H9 (cell line): ENCODE measurements around the gene TSPYL4. TPM values are rescaled to one million over a fixed set of nuclear protein-coding genes. Genes with fewer than 3 reads are reported as not detected.

Experiments
- DNase-seq: peaks from one replicate; pipeline ENCODE4 v3.0.0-alpha.2; 2017
- H2AFZ ChIP-seq: one replicate; pipeline ENCODE4 v1.6.1; 2013; ENCODE audit warnings: mild to moderate bottlenecking, low read length, control low read depth, moderate library complexity
- H2AK5ac ChIP-seq: 2 replicates; pipeline ENCODE4 v1.6.1; 2013; ENCODE audit warnings: low read length, control low read depth, mixed read lengths; ENCODE audit not compliant: insufficient read length
- H2BK120ac ChIP-seq: one replicate; pipeline ENCODE4 v1.6.1; 2013; ENCODE audit warnings: low read depth, mild to moderate bottlenecking, low read length, control low read depth, inconsistent platforms; ENCODE audit not compliant: poor library complexity, severe bottlenecking
- H2BK12ac ChIP-seq: 2 replicates; pipeline ENCODE4 v1.6.1; 2013; ENCODE audit warnings: low read length, control low read depth, mixed read lengths, low read depth; ENCODE audit not compliant: insufficient read length
- H2BK15ac ChIP-seq: 2 replicates; pipeline ENCODE4 v1.6.1; 2013; ENCODE audit warnings: low read depth, low read length, control low read depth
- H2BK20ac ChIP-seq: one replicate; pipeline ENCODE4 v1.6.1; 2013; ENCODE audit warnings: low read depth, mild to moderate bottlenecking, low read length, control low read depth, inconsistent platforms; ENCODE audit not compliant: poor library complexity, severe bottlenecking
- H2BK5ac ChIP-seq: 2 replicates; pipeline ENCODE4 v1.6.1; 2013; ENCODE audit warnings: low read length, control low read depth, mixed read lengths; ENCODE audit not compliant: insufficient read length
- H3K14ac ChIP-seq: 2 replicates; pipeline ENCODE4 v1.6.1; 2013; ENCODE audit warnings: low read length, control low read depth; ENCODE audit not compliant: insufficient read depth
- H3K18ac ChIP-seq: 2 replicates; pipeline ENCODE4 v1.6.1; 2013; ENCODE audit warnings: low read depth, mild to moderate bottlenecking, mixed read lengths, low read length, control low read depth; ENCODE audit not compliant: insufficient read length
- H3K23ac ChIP-seq: 2 replicates; pipeline ENCODE4 v1.6.1; 2013; ENCODE audit warnings: low read length, control low read depth, mixed read lengths, low read depth; ENCODE audit not compliant: insufficient read length
- H3K23me2 ChIP-seq: 2 replicates; pipeline ENCODE4 v1.6.1; 2013; ENCODE audit warnings: low read depth, mild to moderate bottlenecking, mixed read lengths, low read length, control low read depth; ENCODE audit not compliant: insufficient read length, poor library complexity, severe bottlenecking
- H3K27ac ChIP-seq: 2 replicates; pipeline ENCODE4 v1.5.1; 2013; ENCODE audit warnings: low read length, control low read depth, mixed read lengths, low read depth; ENCODE audit not compliant: insufficient read length
- H3K27me3 ChIP-seq: 2 replicates; pipeline ENCODE4 v1.6.1; 2013; ENCODE audit warnings: low read length, control low read depth, inconsistent platforms; ENCODE audit not compliant: insufficient read depth
- H3K4ac ChIP-seq: 2 replicates; pipeline ENCODE4 v1.6.1; 2013; ENCODE audit warnings: low read depth, mild to moderate bottlenecking, control low read depth, inconsistent platforms, low read length, moderate library complexity
- H3K4me1 ChIP-seq: 2 replicates; pipeline ENCODE4 v1.6.1; 2013; ENCODE audit warnings: low read length, control low read depth, inconsistent platforms; ENCODE audit not compliant: insufficient read depth
- H3K4me2 ChIP-seq: 2 replicates; pipeline ENCODE4 v1.6.1; 2013; ENCODE audit warnings: low read length, control low read depth, mixed read lengths; ENCODE audit not compliant: insufficient read length, insufficient read depth
- H3K56ac ChIP-seq: 2 replicates; pipeline ENCODE4 v1.6.1; 2013; ENCODE audit warnings: low read depth, mild to moderate bottlenecking, mixed read lengths, low read length, control low read depth; ENCODE audit not compliant: insufficient read length
- H3K79me1 ChIP-seq: 2 replicates; pipeline ENCODE4 v1.6.1; 2013; ENCODE audit warnings: low read depth, mild to moderate bottlenecking, moderate library complexity, low read length, control low read depth, inconsistent platforms; ENCODE audit not compliant: insufficient read depth, poor library complexity, severe bottlenecking
- H3K79me2 ChIP-seq: 2 replicates; pipeline ENCODE4 v1.6.1; 2013; ENCODE audit warnings: low read length, control low read depth, inconsistent platforms; ENCODE audit not compliant: insufficient read depth
- H3K9ac ChIP-seq: 2 replicates; pipeline ENCODE4 v1.6.1; 2013; ENCODE audit warnings: low read length, control low read depth, mixed read lengths; ENCODE audit not compliant: insufficient read length; ENCODE audit errors: extremely low read depth
- H3K9me3 ChIP-seq: one replicate; pipeline ENCODE4 v1.6.1; 2013; ENCODE audit warnings: low read depth, low read length, inconsistent platforms; ENCODE audit not compliant: control insufficient read depth
- H3T11ph ChIP-seq: one replicate; pipeline ENCODE4 v1.6.1; 2013; ENCODE audit warnings: mild to moderate bottlenecking, low read length, control low read depth, inconsistent platforms
- H4K20me1 ChIP-seq: one replicate; pipeline ENCODE4 v1.6.1; 2013; ENCODE audit not compliant: control insufficient read depth, insufficient read length, insufficient read depth
- H4K5ac ChIP-seq: 2 replicates; pipeline ENCODE4 v1.6.1; 2013; ENCODE audit warnings: low read depth, mild to moderate bottlenecking, mixed read lengths, low read length, control low read depth; ENCODE audit not compliant: insufficient read length
- H4K8ac ChIP-seq: replicated peaks from 2 replicates; pipeline ENCODE4 v1.6.1; 2013; ENCODE audit warnings: low read length, control low read depth, mixed read lengths, low read depth; ENCODE audit not compliant: insufficient read length
- H4K91ac ChIP-seq: 2 replicates; pipeline ENCODE4 v1.6.1; 2013; ENCODE audit warnings: low read depth, mild to moderate bottlenecking, moderate library complexity, mixed read lengths, low read length, control low read depth; ENCODE audit not compliant: insufficient read length
- H3K27ac Mint-ChIP-seq, 3 experiments: 2 replicates in 2 of 3; 3 replicates in 1 of 3; pipeline ENCODE4 v1.8.0; 2020 to 2021; ENCODE audit warnings: mixed read lengths in 3 of 3, mild to moderate bottlenecking in 1 of 3, moderate library complexity in 1 of 3
- H3K27me3 Mint-ChIP-seq: 2 replicates; pipeline ENCODE4 v1.8.0; 2021; ENCODE audit warnings: low read depth, mild to moderate bottlenecking, moderate library complexity, mixed read lengths
- H3K36me3 Mint-ChIP-seq, 3 experiments: 2 replicates in 2 of 3; 3 replicates in 1 of 3; pipeline ENCODE4 v1.8.0; 2020 to 2021; ENCODE audit warnings: low read depth in 3 of 3, mixed read lengths in 3 of 3; ENCODE audit not compliant: insufficient read depth in 1 of 3
- H3K4me1 Mint-ChIP-seq, 2 experiments: 2 replicates each; pipeline ENCODE4 v1.8.0; 2020; ENCODE audit warnings: mixed read lengths in 2 of 2
- H3K4me3 Mint-ChIP-seq, 2 experiments: 2 replicates in 1 of 2; 3 replicates in 1 of 2; pipeline ENCODE4 v1.8.0; 2020 to 2021; ENCODE audit warnings: mild to moderate bottlenecking in 2 of 2, mixed read lengths in 2 of 2, moderate library complexity in 1 of 2
- H3K9me3 Mint-ChIP-seq, 2 experiments: 2 replicates in 1 of 2; 3 replicates in 1 of 2; pipeline ENCODE4 v1.8.0; 2020; ENCODE audit warnings: mild to moderate bottlenecking in 2 of 2, mixed read lengths in 2 of 2, moderate library complexity in 1 of 2
- WGBS: extraction: QIAGEN DNeasy Blood & Tissue Kit; methylation state at CpG from one replicate; pipeline ENCODE4 v1.1.7; 2013; ENCODE audit warnings: missing lambda C conversion rate, low lambda C conversion rate, mixed read lengths; ENCODE audit not compliant: insufficient read length; ENCODE audit errors: extremely low coverage; 5-methylcytosine and 5-hydroxymethylcytosine counted together
- total RNA-seq: library from RNA; stranded (reverse); gene quantifications from 2 replicates; pipeline ENCODE4 v1.2.1, GENCODE V29; 2021
- TF ChIP-seq, protein P1 (sequence below): fragments of 200-600 bp; sonication (generic); conservative IDR thresholded peaks from 3 replicates; pipeline ENCODE4 v1.8.0; 2021; ENCODE audit warnings: antibody characterized with exemption, mild to moderate bottlenecking

TSPYL4 gene
- total RNA-seq, 1 experiment from 2014 or later = 19.0 TPM

DNA sequence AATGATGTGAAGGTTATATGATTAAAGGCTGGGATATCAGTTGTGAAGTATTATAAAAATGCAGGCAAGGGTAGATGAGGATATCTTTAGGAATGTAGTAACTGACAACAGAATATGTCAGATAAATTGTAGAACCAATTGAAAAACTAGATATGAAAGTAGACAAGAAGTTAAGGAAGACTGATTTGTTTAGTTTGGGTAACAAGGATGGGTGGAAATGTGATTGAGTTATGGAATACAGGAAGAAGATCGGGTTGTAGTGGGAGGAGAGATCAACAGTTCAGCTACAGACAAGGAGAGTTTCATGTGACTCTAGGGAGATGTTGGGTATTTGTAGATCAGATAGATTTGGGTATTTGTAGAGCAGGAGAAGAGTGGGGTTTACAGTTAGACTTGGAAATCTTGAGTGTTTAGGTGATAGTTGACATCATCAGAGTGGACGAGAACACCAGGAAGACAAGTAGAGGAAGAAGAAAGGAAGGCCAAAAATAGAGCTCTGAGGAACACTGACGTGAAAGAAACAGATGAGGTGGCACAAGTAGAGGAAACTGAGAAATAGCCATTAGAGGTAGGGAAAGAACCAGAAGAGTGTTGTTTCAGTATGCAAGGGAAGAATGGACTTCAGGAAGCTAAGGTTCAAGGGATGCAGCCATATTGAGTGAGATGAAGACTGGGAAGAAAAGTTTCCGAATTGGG lies 38.0 kb upstream of the TSPYL4 start:
- Histone ChIP-seq H3K4ac (no peak overlapping the region), H2AK5ac (peak overlapping the region; percentile 71)
- TF ChIP-seq, protein P1, sequence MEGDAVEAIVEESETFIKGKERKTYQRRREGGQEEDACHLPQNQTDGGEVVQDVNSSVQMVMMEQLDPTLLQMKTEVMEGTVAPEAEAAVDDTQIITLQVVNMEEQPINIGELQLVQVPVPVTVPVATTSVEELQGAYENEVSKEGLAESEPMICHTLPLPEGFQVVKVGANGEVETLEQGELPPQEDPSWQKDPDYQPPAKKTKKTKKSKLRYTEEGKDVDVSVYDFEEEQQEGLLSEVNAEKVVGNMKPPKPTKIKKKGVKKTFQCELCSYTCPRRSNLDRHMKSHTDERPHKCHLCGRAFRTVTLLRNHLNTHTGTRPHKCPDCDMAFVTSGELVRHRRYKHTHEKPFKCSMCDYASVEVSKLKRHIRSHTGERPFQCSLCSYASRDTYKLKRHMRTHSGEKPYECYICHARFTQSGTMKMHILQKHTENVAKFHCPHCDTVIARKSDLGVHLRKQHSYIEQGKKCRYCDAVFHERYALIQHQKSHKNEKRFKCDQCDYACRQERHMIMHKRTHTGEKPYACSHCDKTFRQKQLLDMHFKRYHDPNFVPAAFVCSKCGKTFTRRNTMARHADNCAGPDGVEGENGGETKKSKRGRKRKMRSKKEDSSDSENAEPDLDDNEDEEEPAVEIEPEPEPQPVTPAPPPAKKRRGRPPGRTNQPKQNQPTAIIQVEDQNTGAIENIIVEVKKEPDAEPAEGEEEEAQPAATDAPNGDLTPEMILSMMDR = no peak

More for the DNA sequence above, 38.0 kb upstream of the TSPYL4 start:
- no peak overlapping the region for H3K27ac ChIP-seq
- no peak overlapping the region for H2BK5ac ChIP-seq
- Mint-ChIP-seq H3K36me3 (0 out of 7 replicates have a peak, but pooled peaks cover 0 to 3% (median 0%) of the 10 kb centered on the region in 3 experiments), H3K4me3 (no peak overlapping the region), H3K27me3 (no peaks in the 10 kb centered on the region), H3K27ac (no peak overlapping the region), H3K4me1 (no peaks in the 10 kb centered on the region), H3K9me3 (peaks cover 0 to 3% of the 10 kb centered on the region in 2 experiments; a peak in 1 of 5 replicates)
- no peak overlapping the region for H3K4me2 ChIP-seq
- H3K56ac ChIP-seq = no peak overlapping the region
- no peak overlapping the region for H3K9ac ChIP-seq
- no peaks in the 10 kb centered on the region for H3K79me2 ChIP-seq
- no peaks in the 10 kb centered on the region for H4K20me1 ChIP-seq
- H3K9me3 ChIP-seq = no peaks in the 10 kb centered on the region
- no peak overlapping the region for H3K14ac ChIP-seq
- H3K4me1 ChIP-seq = no peaks in the 10 kb centered on the region
- no peak overlapping the region for H4K8ac ChIP-seq
- no peak overlapping the region for H4K91ac ChIP-seq
- no peaks in the 10 kb centered on the region for H3K23me2 ChIP-seq
- WGBS = 100% methylated on average over 1 of the region's 4 CpGs
- H2BK15ac ChIP-seq = no peak overlapping the region
- H2BK20ac ChIP-seq = no peak overlapping the region
- no peak overlapping the region for H2BK12ac ChIP-seq
- no peak overlapping the region for H3K18ac ChIP-seq
- no peak overlapping the region for H4K5ac ChIP-seq
- no peaks in the 10 kb centered on the region for H3K27me3 ChIP-seq
- no peak overlapping the region for H3K23ac ChIP-seq
- H3T11ph ChIP-seq = no peak overlapping the region
- DNase-seq = no peak
- H2BK120ac ChIP-seq = no peak overlapping the region
- H3K79me1 ChIP-seq = no peaks in the 10 kb centered on the region
- no peak overlapping the region for H2AFZ ChIP-seq
